Jurkat, Clone E6-1 (cell line): ENCODE measurements around the gene TMEM106C.

Source experiments
- DNase-seq: peaks from one replicate; pipeline ENCODE4 v3.0.0-alpha.2; 2011; ENCODE audit warnings: low read depth, low spot score
- H3K4me3 ChIP-seq: 2 replicates; pipeline ENCODE4 v1.5.1; 2011; ENCODE audit warnings: mild to moderate bottlenecking, low read length, control low read depth, moderate library complexity

Gene TMEM106C

GRCh38 chr12:47989023-47989417 is 25.6 kb downstream of the TMEM106C start:
- no peak for DNase-seq
- H3K4me3 ChIP-seq: no peak overlapping the region

DNA sequence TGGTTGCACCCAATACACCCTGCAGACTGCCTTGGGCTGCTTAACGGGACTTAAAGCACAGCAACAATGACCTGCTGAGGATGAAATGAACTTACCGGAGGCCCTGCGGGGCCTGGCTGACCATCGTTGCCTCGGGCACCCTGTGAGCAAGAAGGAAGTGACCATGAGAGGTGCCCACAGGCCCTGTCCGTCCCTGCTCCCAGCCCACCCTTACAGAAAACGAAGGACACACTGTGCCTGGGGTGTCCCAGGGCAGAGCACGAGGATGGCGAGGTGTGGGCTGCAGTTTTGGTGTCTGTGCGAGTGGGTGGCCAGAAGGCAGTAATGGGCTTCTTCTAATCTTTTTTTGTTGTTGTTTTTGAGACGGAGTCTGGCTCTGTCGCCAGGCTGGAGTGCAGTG is 26.3 kb downstream of the TMEM106C start:
- no peak for DNase-seq
- H3K4me3 ChIP-seq: no peak overlapping the region

DNA sequence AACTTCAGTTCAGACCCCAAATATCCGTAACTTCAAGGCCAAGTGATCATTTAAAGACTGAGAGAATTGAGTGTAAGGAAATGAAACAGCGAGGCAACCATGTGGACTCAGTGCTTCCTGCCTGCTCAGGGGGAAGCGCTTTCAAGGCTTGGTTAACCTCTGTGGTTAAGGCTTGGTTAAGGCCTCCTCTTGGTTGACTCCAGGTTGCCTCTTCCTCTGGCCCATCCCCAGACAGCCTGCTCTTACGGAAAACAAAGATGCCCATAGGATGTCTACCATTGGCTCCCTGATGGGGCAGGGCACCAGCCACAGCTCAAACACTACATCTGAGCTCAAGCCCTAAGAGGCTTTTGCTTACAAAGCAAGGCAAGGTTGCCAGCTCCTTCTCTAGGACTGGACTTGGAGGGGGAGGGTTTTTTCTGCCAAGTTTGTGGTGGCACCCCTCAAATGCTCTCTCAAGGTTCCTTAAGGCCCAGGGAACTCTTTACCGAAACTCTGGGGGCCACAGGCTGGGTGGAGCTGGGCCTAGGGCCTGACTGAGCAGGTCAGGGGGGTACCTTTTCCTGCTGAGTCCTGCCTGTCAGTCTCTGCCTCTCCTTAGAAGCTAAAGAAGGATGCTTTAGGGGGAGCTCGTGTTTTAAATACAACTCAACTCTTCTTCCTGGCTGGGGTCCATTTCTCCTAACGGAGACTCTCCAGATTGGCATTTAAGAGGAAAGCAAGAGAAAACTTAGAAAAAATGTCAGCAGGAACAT is 27.1 kb downstream of the TMEM106C start:
- DNase-seq: peak; percentile 94
- no peak overlapping the region for H3K4me3 ChIP-seq

- no peak overlapping the region for H3K4me3 ChIP-seq
- DNase-seq: no peak
These were observed 28.0 kb downstream of the TMEM106C start for GRCh38 chr12:47991106-47992061.

DNA sequence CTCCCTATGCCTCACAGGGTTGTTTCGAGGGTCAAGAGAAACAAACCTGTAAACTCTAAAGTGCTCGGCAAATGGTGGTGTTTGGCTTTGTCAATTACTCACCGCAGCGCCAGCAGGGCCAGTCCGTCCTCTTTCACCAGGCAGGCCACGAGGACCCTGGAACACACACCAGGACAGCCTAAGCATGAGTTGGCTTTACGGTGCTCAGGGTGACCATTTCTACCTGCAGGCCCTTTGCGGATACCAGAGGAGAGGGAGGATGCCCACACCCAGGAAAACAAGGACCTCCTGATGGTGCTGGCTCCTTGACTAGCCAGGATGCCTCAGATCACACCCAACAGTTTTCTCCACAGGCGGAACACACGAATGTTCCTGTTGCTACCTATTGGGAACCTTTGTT is 29.4 kb downstream of the TMEM106C start:
- H3K4me3 ChIP-seq: no peak overlapping the region

DNA sequence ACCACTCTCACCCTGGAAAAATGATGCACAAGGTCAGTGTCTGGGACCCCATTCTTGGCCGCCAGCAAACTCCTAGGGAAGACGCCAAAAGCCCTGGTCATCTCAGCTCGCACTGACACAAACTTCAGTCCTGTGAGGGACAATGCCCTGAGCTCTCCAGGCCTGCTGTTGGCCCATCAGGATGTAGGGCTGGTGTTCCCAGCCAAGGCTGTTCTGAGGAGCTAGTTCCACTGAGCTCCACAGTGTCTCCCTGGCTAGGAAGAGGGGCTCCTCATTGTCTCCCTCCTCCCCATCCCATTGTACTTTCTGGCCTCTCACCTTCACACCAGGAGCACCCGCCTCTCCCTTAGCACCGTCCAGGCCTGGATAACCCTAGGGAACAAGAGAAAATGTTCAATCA is 30.1 kb downstream of the TMEM106C start:
- DNase-seq: no peak
- H3K4me3 ChIP-seq: no peak overlapping the region

More for the DNA sequence above, 29.4 kb downstream of the TMEM106C start:
- DNase-seq: no peak

DNA sequence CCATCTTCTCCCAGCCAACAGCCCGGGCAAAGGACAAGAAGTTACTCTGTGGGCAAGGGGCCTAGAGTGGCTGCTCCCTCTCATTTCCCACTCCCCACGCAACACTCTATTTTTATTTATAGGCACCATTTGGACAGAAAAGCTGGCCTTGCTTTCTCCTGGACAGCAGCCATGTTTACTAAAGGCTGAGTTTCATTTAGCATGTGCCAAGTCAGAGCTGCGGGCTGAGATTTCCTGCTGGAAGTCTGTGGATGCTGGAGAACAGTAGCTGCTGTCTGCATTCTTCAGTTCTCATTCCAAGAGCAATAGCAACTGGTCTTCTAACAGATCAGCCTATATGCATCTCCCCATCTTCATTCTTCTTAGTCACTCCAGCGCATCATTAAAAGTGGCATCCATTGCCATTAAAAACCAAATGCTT is 32.6 kb downstream of the TMEM106C start:
- no peak for DNase-seq
- H3K4me3 ChIP-seq: no peak overlapping the region

DNA sequence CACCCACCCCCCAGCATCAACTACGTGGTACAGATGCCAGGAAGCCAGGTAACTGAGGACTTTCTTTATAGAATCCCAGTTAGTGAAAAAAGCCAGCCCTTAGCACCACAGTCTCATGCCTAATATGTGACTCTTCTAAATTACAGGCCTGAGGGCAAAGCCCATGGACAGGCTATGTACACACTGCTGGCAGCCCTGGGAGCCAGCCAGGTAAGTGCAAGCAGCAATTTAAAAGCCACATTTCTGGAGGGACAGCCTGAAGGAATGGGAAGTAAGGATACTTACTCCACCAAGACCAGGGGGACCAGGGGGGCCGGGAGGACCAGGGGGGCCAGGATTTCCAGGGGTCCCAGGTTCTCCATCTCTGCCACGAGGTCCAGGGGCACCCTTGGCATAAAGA is 33.9 kb downstream of the TMEM106C start:
- no peak overlapping the region for H3K4me3 ChIP-seq
- DNase-seq: no peak

- H3K4me3 ChIP-seq: no peak overlapping the region
- no peak for DNase-seq
These were observed 36.4 kb downstream of the TMEM106C start for GRCh38 chr12:47999816-48000215.

- no peak overlapping the region for H3K4me3 ChIP-seq
- DNase-seq: no peak
These were observed 37.6 kb downstream of the TMEM106C start for GRCh38 chr12:48000878-48001504.

- DNase-seq: no peak
- H3K4me3 ChIP-seq: no peak overlapping the region
These were observed 38.4 kb downstream of the TMEM106C start for GRCh38 chr12:48001505-48002413.

GRCh38 chr12:48002414-48002730 is 39.0 kb downstream of the TMEM106C start:
- DNase-seq: no peak
- H3K4me3 ChIP-seq: no peak overlapping the region

DNA sequence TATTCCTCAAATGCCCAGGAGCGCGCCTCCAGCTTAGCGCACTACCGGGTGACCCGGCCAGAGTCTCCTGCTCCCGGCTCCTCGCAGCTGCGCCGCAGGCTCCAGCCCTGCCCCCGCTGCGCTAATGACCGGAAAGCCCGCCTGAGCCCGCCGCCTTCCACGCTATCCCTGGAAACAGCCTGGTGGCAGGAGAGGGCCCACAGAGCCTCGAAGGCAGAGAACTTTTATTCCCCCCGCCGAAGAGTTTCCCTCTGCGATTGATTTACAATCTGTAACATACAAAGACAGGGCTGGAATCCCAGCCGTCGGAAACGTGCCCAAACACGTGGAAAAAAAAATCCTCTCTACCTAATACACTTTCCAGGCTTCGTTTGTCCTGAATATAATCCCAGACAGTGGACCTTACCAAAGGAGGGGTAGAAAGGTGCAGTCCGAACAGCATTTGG is 39.4 kb downstream of the TMEM106C start:
- no peak for DNase-seq
- no peak overlapping the region for H3K4me3 ChIP-seq

GRCh38 chr12:48003226-48004052 is 40.0 kb downstream of the TMEM106C start:
- DNase-seq: no peak
- no peak overlapping the region for H3K4me3 ChIP-seq

- no peak for DNase-seq
- H3K4me3 ChIP-seq: no peak within 1 kb of the TSS
These were observed 40.9 kb downstream of the TMEM106C start, which contains the start of gene COL2A1 for GRCh38 chr12:48004053-48004941. TSS of gene COL2A1 (minus strand) at chr12:48004476. CDS start at chr12:48004321, 155 bp downstream.

- no peak overlapping the region for H3K4me3 ChIP-seq
These were observed 41.8 kb downstream of the TMEM106C start for GRCh38 chr12:48005001-48005749.

DNA sequence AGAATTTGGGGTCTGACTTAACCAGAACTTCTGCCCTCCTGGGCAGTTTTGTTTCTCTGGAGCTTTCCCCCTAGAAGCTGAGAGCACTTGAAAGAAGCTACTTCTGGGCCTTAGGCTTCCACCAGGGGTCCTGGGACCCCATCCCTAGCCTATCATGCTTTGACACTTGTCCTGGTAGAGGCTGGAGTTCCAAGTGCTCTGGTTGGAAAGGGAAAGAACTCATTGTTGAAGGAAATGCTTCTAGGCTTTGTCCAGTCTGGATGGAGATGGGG is 42.3 kb downstream of the TMEM106C start:
- no peak overlapping the region for H3K4me3 ChIP-seq
- DNase-seq: no peak

More at GRCh38 chr12:48005001-48005749, 41.8 kb downstream of the TMEM106C start:
- no peak for DNase-seq
